GM12891 (cell line): ENCODE results near the gene CREB3L2.
A peak's percentile ranks its signal among the peaks of the same experiment; 100 is the strongest.
"Not testable (repeated sequence)": the region's sequence is repeated elsewhere in the genome, so short reads cannot be mapped to it uniquely, and the experiment has no call there.

Experiments used
- DNase-seq: peaks from one replicate; pipeline ENCODE4 v3.0.0; 2011; ENCODE audit warnings: low spot score; ENCODE audit not compliant: insufficient read length
- FAIRE-seq: peaks from 2 replicates; lab custom pipeline; 2011; peaks lifted over from hg19 to GRCh38; lab: Jason Lieb, UNC
- PAX5 ChIP-seq: IDR thresholded peaks from 2 replicates; pipeline ENCODE4 v1.6.1; 2011; ENCODE audit warnings: low read length, moderate library complexity, mild to moderate bottlenecking; ENCODE audit not compliant: insufficient read depth, severe bottlenecking
- POLR2A ChIP-seq: IDR thresholded peaks from 2 replicates; pipeline ENCODE4 v1.6.1; 2011; ENCODE audit warnings: low read depth, low read length, control low read depth
- POLR2AphosphoS5 ChIP-seq: IDR thresholded peaks from 2 replicates; pipeline ENCODE4 v1.6.1; 2011; ENCODE audit warnings: low read depth, low read length, control low read depth
- POU2F2 ChIP-seq: IDR thresholded peaks from 2 replicates; pipeline ENCODE4 v1.6.1; 2011; ENCODE audit warnings: low read depth, mild to moderate bottlenecking, control low read depth, low read length, moderate library complexity
- SPI1 ChIP-seq: IDR thresholded peaks from 2 replicates; pipeline ENCODE4 v1.6.1; 2011; ENCODE audit warnings: low read depth, low read length, control low read depth
- TAF1 ChIP-seq: IDR thresholded peaks from 2 replicates; pipeline ENCODE4 v1.6.1; 2011; ENCODE audit warnings: low read depth, low read length, control low read depth

The CREB3L2 gene

GRCh38 chr7:137919987-137920386, 81.9 kb downstream of the CREB3L2 start:
- TF ChIP-seq TAF1 (no peak), POLR2A (no peak), SPI1 (no peak), PAX5 (no peak), POLR2AphosphoS5 (no peak), POU2F2 (no peak)
- no peak for DNase-seq
- no peak for FAIRE-seq

GRCh38 chr7:137916980-137917645, 84.8 kb downstream of the CREB3L2 start:
- TF ChIP-seq SPI1 (no peak), PAX5 (peak; percentile 72)
- FAIRE-seq = no peak
- DNase-seq = no peak

GRCh38 chr7:137916564-137916963, 85.3 kb downstream of the CREB3L2 start:
- no peak for DNase-seq
- no peak for TF ChIP-seq POLR2A
- no peak for TF ChIP-seq POU2F2
- no peak for TF ChIP-seq POLR2AphosphoS5
- no peak for TF ChIP-seq SPI1
- TF ChIP-seq TAF1 = no peak
- no peak for TF ChIP-seq PAX5
- no peak for FAIRE-seq

GRCh38 chr7:137915266-137915665, 86.6 kb downstream of the CREB3L2 start:
- no peak for DNase-seq
- TF ChIP-seq POLR2AphosphoS5 (no peak), TAF1 (no peak), SPI1 (no peak), PAX5 (no peak), POU2F2 (no peak)
- FAIRE-seq = no peak

- FAIRE-seq (no peak), DNase-seq (no peak)
- TF ChIP-seq TAF1 (no peak), PAX5 (no peak), POU2F2 (no peak), SPI1 (no peak), POLR2A (no peak), POLR2AphosphoS5 (no peak)
These were observed 87.9 kb downstream of the CREB3L2 start for GRCh38 chr7:137913985-137914384.

- no peak for TF ChIP-seq POLR2AphosphoS5
- TF ChIP-seq SPI1 = no peak
- TF ChIP-seq POU2F2 = no peak
- no peak for TF ChIP-seq PAX5
- TF ChIP-seq POLR2A = no peak
- no peak for TF ChIP-seq TAF1
- no peak for FAIRE-seq
- DNase-seq = no peak
These were observed 92.8 kb downstream of the CREB3L2 start for GRCh38 chr7:137909042-137909441.

- DNase-seq = no peak
- no peak for TF ChIP-seq TAF1
- FAIRE-seq = no peak
These were observed 93.8 kb downstream of the CREB3L2 start for GRCh38 chr7:137908106-137908505.

- FAIRE-seq, DNase-seq: not testable (repeated sequence)
These were observed 95.2 kb downstream of the CREB3L2 start for GRCh38 chr7:137906636-137907035.

GRCh38 chr7:137904833-137905232, 97.1 kb downstream of the CREB3L2 start:
- no peak for TF ChIP-seq POLR2AphosphoS5
- TF ChIP-seq PAX5 = no peak
- no peak for TF ChIP-seq POU2F2
- no peak for TF ChIP-seq TAF1
- no peak for TF ChIP-seq SPI1
- TF ChIP-seq POLR2A = no peak
- DNase-seq = no peak
- no peak for FAIRE-seq

GRCh38 chr7:137903382-137904169, 98.3 kb downstream of the CREB3L2 start:
- peak; percentile 88 for FAIRE-seq
- peak; percentile 42 for DNase-seq
- TF ChIP-seq SPI1 (peak; percentile 87), POLR2AphosphoS5 (no peak)
